Mesenchymal stem cell (in vitro differentiated cells and primary cell): ENCODE measurements around the gene NEK1.
"Not testable (repeated sequence)": the region's sequence is repeated elsewhere in the genome, so short reads cannot be mapped to it uniquely, and the experiment has no call there.

ENCODE experiments used
- DNase-seq: peaks from one replicate; pipeline ENCODE4 v3.0.0-alpha.2; 2013
- H2AFZ ChIP-seq: one replicate; pipeline ENCODE4 v1.6.1; 2013; ENCODE audit warnings: low read depth, mild to moderate bottlenecking, control low read depth, inconsistent platforms, low read length, moderate library complexity
- H2AK5ac ChIP-seq: 2 replicates; pipeline ENCODE4 v1.6.1; 2013; ENCODE audit warnings: low read length, moderate library complexity, mild to moderate bottlenecking, inconsistent platforms; ENCODE audit not compliant: severe bottlenecking
- H2BK120ac ChIP-seq: one replicate; pipeline ENCODE4 v1.6.1; 2013; ENCODE audit warnings: low read depth, mild to moderate bottlenecking, inconsistent platforms, low read length, moderate library complexity
- H2BK12ac ChIP-seq, 2 experiments: one replicate each; pipeline ENCODE4 v1.6.1; 2013; ENCODE audit warnings: inconsistent platforms in 2 of 2, low read length in 2 of 2, mild to moderate bottlenecking in 2 of 2, moderate library complexity in 2 of 2, control low read depth in 1 of 2
- H2BK15ac ChIP-seq: one replicate; pipeline ENCODE4 v1.6.1; 2013; ENCODE audit warnings: mild to moderate bottlenecking, low read depth, inconsistent platforms; ENCODE audit not compliant: poor library complexity, severe bottlenecking
- H2BK5ac ChIP-seq: 2 replicates; pipeline ENCODE4 v1.6.1; 2013; ENCODE audit warnings: low read depth, mild to moderate bottlenecking, low read length, control low read depth, inconsistent platforms; ENCODE audit not compliant: poor library complexity, severe bottlenecking
- H3K14ac ChIP-seq, 2 experiments: one replicate each; pipeline ENCODE4 v1.6.1; 2013; ENCODE audit warnings: inconsistent platforms in 2 of 2, low read length in 2 of 2, control low read depth in 1 of 2, mild to moderate bottlenecking in 1 of 2, moderate library complexity in 1 of 2
- H3K18ac ChIP-seq, 2 experiments: one replicate each; pipeline ENCODE4 v1.6.1; 2013; ENCODE audit warnings: inconsistent platforms in 2 of 2, low read length in 2 of 2, control low read depth in 1 of 2, low read depth in 1 of 2, mild to moderate bottlenecking in 1 of 2
- H3K23ac ChIP-seq, 2 experiments: one replicate each; pipeline ENCODE4 v1.6.1; 2013; ENCODE audit warnings: inconsistent platforms in 2 of 2, low read length in 2 of 2, mild to moderate bottlenecking in 2 of 2, moderate library complexity in 2 of 2, control low read depth in 1 of 2
- H3K27ac ChIP-seq: 2 replicates; pipeline ENCODE4 v1.5.1; 2013; ENCODE audit warnings: mild to moderate bottlenecking, moderate library complexity, low read length, control low read depth, inconsistent platforms; ENCODE audit not compliant: poor library complexity, severe bottlenecking
- H3K27me3 ChIP-seq, 2 experiments: 2 replicates each; pipeline versions ENCODE4 v1.6.1 to v1.7.0; 2013; ENCODE audit warnings: low read length in 2 of 2, mild to moderate bottlenecking in 2 of 2, moderate library complexity in 2 of 2, control low read depth in 1 of 2, inconsistent platforms in 1 of 2; ENCODE audit not compliant: control insufficient read depth in 1 of 2, insufficient read depth in 1 of 2
- H3K36me3 ChIP-seq, 2 experiments: 2 replicates each; pipeline versions ENCODE4 v1.6.1 to v1.7.0; 2013; ENCODE audit warnings: low read length in 2 of 2, control low read depth in 1 of 2, inconsistent platforms in 1 of 2, low read depth in 1 of 2, mild to moderate bottlenecking in 1 of 2; ENCODE audit not compliant: insufficient read depth in 2 of 2, control insufficient read depth in 1 of 2
- H3K4ac ChIP-seq, 2 experiments: one replicate each; pipeline ENCODE4 v1.6.1; 2013; ENCODE audit warnings: inconsistent platforms in 2 of 2, low read length in 2 of 2, mild to moderate bottlenecking in 2 of 2, moderate library complexity in 2 of 2, control low read depth in 1 of 2, low read depth in 1 of 2
- H3K4me1 ChIP-seq: 2 replicates; pipeline ENCODE4 v1.6.1; 2013; ENCODE audit warnings: low read depth, low read length, control low read depth; ENCODE audit not compliant: control insufficient read depth, insufficient read depth
- H3K4me2 ChIP-seq: 2 replicates; pipeline ENCODE4 v1.6.1; 2013; ENCODE audit warnings: low read length, mild to moderate bottlenecking, inconsistent platforms; ENCODE audit not compliant: poor library complexity, severe bottlenecking
- H3K4me3 ChIP-seq, 2 experiments: 2 replicates each; pipeline versions ENCODE4 v1.5.1 to v1.7.0; 2013; ENCODE audit warnings: low read length in 2 of 2, mild to moderate bottlenecking in 2 of 2, control low read depth in 1 of 2, low read depth in 1 of 2; ENCODE audit not compliant: insufficient read depth in 1 of 2
- H3K79me1 ChIP-seq: replicated peaks from 2 replicates; pipeline ENCODE4 v1.6.1; 2013; ENCODE audit warnings: mild to moderate bottlenecking, control low read depth, low read length, inconsistent platforms; ENCODE audit not compliant: poor library complexity, severe bottlenecking
- H3K9ac ChIP-seq: 2 replicates; pipeline ENCODE4 v1.7.0; 2013; ENCODE audit warnings: mild to moderate bottlenecking, low read length, moderate library complexity
- H3K9me3 ChIP-seq: 2 replicates; pipeline ENCODE4 v1.7.0; 2013; ENCODE audit warnings: mild to moderate bottlenecking, low read length; ENCODE audit not compliant: control insufficient read depth
- H4K8ac ChIP-seq: one replicate; pipeline ENCODE4 v1.6.1; 2013; ENCODE audit warnings: inconsistent platforms, mild to moderate bottlenecking, low read length, moderate library complexity
- H4K91ac ChIP-seq: one replicate; pipeline ENCODE4 v1.6.1; 2013; ENCODE audit warnings: mild to moderate bottlenecking, low read length, inconsistent platforms
- WGBS: methylation state at CpG from one replicate; pipeline ENCODE4 v1.1.7; 2013; ENCODE audit warnings: mixed read lengths; 5-methylcytosine and 5-hydroxymethylcytosine counted together

Gene NEK1

GRCh38 chr4:169565606-169566005, 46.8 kb downstream of the NEK1 start:
- Histone ChIP-seq H4K91ac (no peak overlapping the region), H2BK15ac (no peak overlapping the region), H3K36me3 (peaks cover 2 to 14% of the 10 kb centered on the region in 2 experiments), H3K4me2 (no peak overlapping the region), H3K4me1 (no peaks in the 10 kb centered on the region), H2BK12ac (no peak overlapping the region), H2BK120ac (no peak overlapping the region), H2AFZ (no peak overlapping the region), H3K23ac (no peak overlapping the region), H3K27me3 (no peaks in the 10 kb centered on the region), H3K14ac (no peak overlapping the region), H3K9me3 (no peaks in the 10 kb centered on the region), H2BK5ac (no peak overlapping the region), H3K4ac (no peak overlapping the region), H3K18ac (no peak overlapping the region), H3K79me1 (no peaks in the 10 kb centered on the region), H2AK5ac (no peak overlapping the region), H3K27ac (no peak overlapping the region), H3K9ac (peak overlapping the region; percentile 70), H4K8ac (no peak overlapping the region), H3K4me3 (peak overlapping the region in 1 of 2 experiments; percentile 45)
- 100% methylated on average over 1 of the region's 3 CpGs for WGBS
- DNase-seq = no peak

GRCh38 chr4:169557061-169557636, 55.2 kb downstream of the NEK1 start:
- H4K91ac ChIP-seq = no peak overlapping the region
- H3K4ac ChIP-seq = no peak overlapping the region
- H2BK15ac ChIP-seq = no peak overlapping the region
- no peak overlapping the region for H3K14ac ChIP-seq
- no peak overlapping the region for H2BK5ac ChIP-seq
- H2AK5ac ChIP-seq = no peak overlapping the region
- H3K18ac ChIP-seq = peak overlapping the region in 1 of 2 experiments; percentile 12
- H3K9ac ChIP-seq = no peak overlapping the region
- H3K27ac ChIP-seq = no peak overlapping the region
- DNase-seq = no peak
- no peaks in the 10 kb centered on the region for H3K27me3 ChIP-seq
- no CpG with 5 or more reads among the region's 1 CpG for WGBS
- H2BK120ac ChIP-seq = no peak overlapping the region
- no peak overlapping the region for H4K8ac ChIP-seq
- no peak overlapping the region for H2BK12ac ChIP-seq
- no peak overlapping the region for H3K23ac ChIP-seq
- H3K36me3 ChIP-seq = peaks cover 0 to 74% of the 10 kb centered on the region in 2 experiments
- H3K9me3 ChIP-seq = peaks cover 6% of the 10 kb centered on the region
- H2AFZ ChIP-seq = no peak overlapping the region
- no peaks in the 10 kb centered on the region for H3K4me1 ChIP-seq
- no peak overlapping the region for H3K4me3 ChIP-seq
- no peaks in the 10 kb centered on the region for H3K79me1 ChIP-seq
- H3K4me2 ChIP-seq = no peak overlapping the region

GRCh38 chr4:169546548-169546947, 65.8 kb downstream of the NEK1 start:
- not testable (repeated sequence) for H3K79me1 ChIP-seq, H3K9ac ChIP-seq
- WGBS = 95% methylated on average over 4 of the region's 4 CpGs

GRCh38 chr4:169540774-169541173, 71.6 kb downstream of the NEK1 start:
- H3K18ac ChIP-seq = no peak overlapping the region
- H2BK12ac ChIP-seq = no peak overlapping the region
- H2BK15ac ChIP-seq = no peak overlapping the region
- H3K27ac ChIP-seq = no peak overlapping the region
- no peak overlapping the region for H2BK5ac ChIP-seq
- no peaks in the 10 kb centered on the region for H3K79me1 ChIP-seq
- no peaks in the 10 kb centered on the region for H3K27me3 ChIP-seq
- H2BK120ac ChIP-seq = no peak overlapping the region
- no peak overlapping the region for H4K91ac ChIP-seq
- no peak for DNase-seq
- no peak overlapping the region for H4K8ac ChIP-seq
- H3K23ac ChIP-seq = no peak overlapping the region
- H3K4ac ChIP-seq = no peak overlapping the region
- H3K4me2 ChIP-seq = no peak overlapping the region
- H3K4me1 ChIP-seq = no peaks in the 10 kb centered on the region
- H3K9me3 ChIP-seq = no peaks in the 10 kb centered on the region
- H3K4me3 ChIP-seq = no peak overlapping the region
- H3K36me3 ChIP-seq = peaks cover 3 to 18% of the 10 kb centered on the region in 2 experiments
- no peak overlapping the region for H3K9ac ChIP-seq
- H2AK5ac ChIP-seq = no peak overlapping the region
- no peak overlapping the region for H2AFZ ChIP-seq
- H3K14ac ChIP-seq = no peak overlapping the region

More at GRCh38 chr4:169546548-169546947, 65.8 kb downstream of the NEK1 start:
- not testable (repeated sequence) for DNase-seq, H4K91ac ChIP-seq, H2AFZ ChIP-seq, H2AK5ac ChIP-seq, H2BK12ac ChIP-seq, H3K23ac ChIP-seq, H3K4ac ChIP-seq, H3K9me3 ChIP-seq, H3K4me3 ChIP-seq, H2BK120ac ChIP-seq, H4K8ac ChIP-seq, H3K14ac ChIP-seq, H3K4me1 ChIP-seq, H3K27me3 ChIP-seq, H2BK15ac ChIP-seq, H3K18ac ChIP-seq, H2BK5ac ChIP-seq, H3K27ac ChIP-seq, H3K4me2 ChIP-seq
- peaks cover 14 to 21% of the 10 kb centered on the region in 2 experiments for H3K36me3 ChIP-seq
